IMR-90 (cell line): ENCODE measurements around the gene SH3RF1.

Source experiments
- BHLHE40 ChIP-seq: fragments of 150-350 bp; IDR thresholded peaks from 2 replicates; pipeline ENCODE4 v1.6.1; 2016; ENCODE audit warnings: mild to moderate bottlenecking, low read depth, low read length
- CEBPB ChIP-seq: IDR thresholded peaks from 2 replicates; pipeline ENCODE4 v1.6.1; 2012; ENCODE audit warnings: low read depth, low read length, improper control_type of control experiment
- ELK1 ChIP-seq: fragments of 150-350 bp; IDR thresholded peaks from 2 replicates; pipeline ENCODE4 v1.6.1; 2016; ENCODE audit warnings: low read depth, mild to moderate bottlenecking, low read length, moderate library complexity, borderline replicate concordance
- MAFK ChIP-seq: IDR thresholded peaks from 2 replicates; pipeline ENCODE4 v1.6.1; 2012; ENCODE audit warnings: low read depth, low read length, improper control_type of control experiment
- MAZ ChIP-seq: IDR thresholded peaks from 2 replicates; pipeline ENCODE4 v1.6.1; 2012; ENCODE audit warnings: low read depth, mild to moderate bottlenecking, low read length, improper control_type of control experiment, moderate library complexity, borderline replicate concordance
- POLR2A ChIP-seq: IDR thresholded peaks from 2 replicates; pipeline ENCODE4 v1.6.1; 2012; ENCODE audit warnings: mild to moderate bottlenecking, low read depth, low read length
- RAD21 ChIP-seq: IDR thresholded peaks from 2 replicates; pipeline ENCODE4 v1.6.1; 2012; ENCODE audit warnings: low read length, improper control_type of control experiment
- SMC3 ChIP-seq: fragments of 150-350 bp; IDR thresholded peaks from 2 replicates; pipeline ENCODE4 v1.6.1; 2016; ENCODE audit warnings: low read depth, mild to moderate bottlenecking, antibody characterized with exemption, low read length, moderate library complexity
- USF2 ChIP-seq: fragments of 150-350 bp; IDR thresholded peaks from 2 replicates; pipeline ENCODE4 v1.6.1; 2017; ENCODE audit warnings: mild to moderate bottlenecking, antibody characterized with exemption, low read length, low read depth
- TF ChIP-seq, protein P1 (sequence below): conservative IDR thresholded peaks from 2 replicates; pipeline ENCODE4 v1.5.1; 2012; ENCODE audit warnings: mild to moderate bottlenecking, low read depth, low read length, improper control_type of control experiment

DNA sequence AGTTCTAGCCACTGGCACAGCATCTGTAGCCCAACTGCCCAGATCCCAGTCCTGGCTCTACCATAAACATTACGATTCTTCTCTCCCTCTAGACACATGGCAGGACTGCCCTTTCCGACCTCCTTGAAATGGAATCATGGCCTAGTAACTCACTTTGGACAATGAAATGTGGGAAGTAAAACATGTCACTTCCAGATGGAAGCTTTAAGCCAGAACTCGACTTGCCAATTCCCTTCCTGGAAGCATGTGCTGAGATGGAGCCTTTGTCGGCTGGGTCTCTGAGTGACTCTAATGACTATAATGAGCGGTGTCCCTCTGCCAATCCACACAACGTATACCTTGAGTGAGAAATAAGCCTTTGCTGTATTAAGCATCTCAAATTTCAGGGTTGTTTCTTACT, 34.7 kb downstream of the SH3RF1 start:
- TF ChIP-seq POLR2A (no peak), RAD21 (no peak), MAZ (no peak), USF2 (no peak), CEBPB (no peak), SMC3 (no peak), BHLHE40 (no peak), MAFK (no peak), ELK1 (no peak)
- TF ChIP-seq, protein P1, sequence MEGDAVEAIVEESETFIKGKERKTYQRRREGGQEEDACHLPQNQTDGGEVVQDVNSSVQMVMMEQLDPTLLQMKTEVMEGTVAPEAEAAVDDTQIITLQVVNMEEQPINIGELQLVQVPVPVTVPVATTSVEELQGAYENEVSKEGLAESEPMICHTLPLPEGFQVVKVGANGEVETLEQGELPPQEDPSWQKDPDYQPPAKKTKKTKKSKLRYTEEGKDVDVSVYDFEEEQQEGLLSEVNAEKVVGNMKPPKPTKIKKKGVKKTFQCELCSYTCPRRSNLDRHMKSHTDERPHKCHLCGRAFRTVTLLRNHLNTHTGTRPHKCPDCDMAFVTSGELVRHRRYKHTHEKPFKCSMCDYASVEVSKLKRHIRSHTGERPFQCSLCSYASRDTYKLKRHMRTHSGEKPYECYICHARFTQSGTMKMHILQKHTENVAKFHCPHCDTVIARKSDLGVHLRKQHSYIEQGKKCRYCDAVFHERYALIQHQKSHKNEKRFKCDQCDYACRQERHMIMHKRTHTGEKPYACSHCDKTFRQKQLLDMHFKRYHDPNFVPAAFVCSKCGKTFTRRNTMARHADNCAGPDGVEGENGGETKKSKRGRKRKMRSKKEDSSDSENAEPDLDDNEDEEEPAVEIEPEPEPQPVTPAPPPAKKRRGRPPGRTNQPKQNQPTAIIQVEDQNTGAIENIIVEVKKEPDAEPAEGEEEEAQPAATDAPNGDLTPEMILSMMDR = no peak
